SK-N-SH (cell line): ENCODE results near the gene DCLRE1B. TPM values are rescaled to one million over a fixed set of nuclear protein-coding genes. Genes with fewer than 3 reads are reported as not detected.

Source experiments
- CTCF ChIA-PET: fragments of 300-600, 350-600 bp; formaldehyde crosslinking; extraction: SDS; loops from one replicate; lab custom pipeline; 2021; lab: Yijun Ruan, JAX
- POLR2A ChIA-PET: fragments of 350-600 bp; sonication (Branson Sonifier 250); formaldehyde crosslinking; extraction: SDS; loops from one replicate; lab custom pipeline; 2020; ENCODE audit warnings: antibody characterized with exemption, inconsistent platforms; lab: Yijun Ruan, JAX
- DNase-seq: peaks from one replicate; pipeline ENCODE4 v3.0.0; 2012
- H2AFZ ChIP-seq: fragments of 200-600 bp; sonication (generic); 2 replicates; pipeline ENCODE4 v1.8.1; 2016; ENCODE audit warnings: antibody characterized with exemption, mild to moderate bottlenecking, low read depth
- H3F3A ChIP-seq: fragments of 200-600 bp; sonication (generic); replicated peaks from 2 replicates; pipeline ENCODE3; 2016; ENCODE audit warnings: antibody characterized with exemption, mild to moderate bottlenecking; ENCODE audit not compliant: insufficient read depth
- H3K27ac ChIP-seq, 2 experiments: fragments of 200-500 bp in 1 of 2; fragments of 200-600 bp in 1 of 2; sonication (Bioruptor generic) in 1 of 2; sonication (generic), shearing (Covaris generic) in 1 of 2; 2 replicates each; pipeline versions ENCODE4 v1.5.1 to v1.6.1; 2014 to 2016; ENCODE audit warnings: low read depth in 2 of 2, inconsistent platforms in 1 of 2, low read length in 1 of 2, mild to moderate bottlenecking in 1 of 2, mixed read lengths in 1 of 2
- H3K27me3 ChIP-seq: fragments of 200-600 bp; sonication (generic), shearing (Covaris generic); 2 replicates; pipeline ENCODE4 v1.6.1; 2016; ENCODE audit warnings: mixed run types; ENCODE audit not compliant: insufficient read depth
- H3K36me3 ChIP-seq, 2 experiments: fragments of 200-500 bp in 1 of 2; fragments of 200-600 bp in 1 of 2; sonication (Bioruptor generic) in 1 of 2; sonication (generic) in 1 of 2; replicated peaks in 1 of 2; 2 replicates each; pipeline versions ENCODE3 to v1.5.1; 2014 to 2016; ENCODE audit warnings: low read length in 1 of 2, mild to moderate bottlenecking in 1 of 2; ENCODE audit not compliant: insufficient read depth in 2 of 2, control insufficient read depth in 1 of 2
- H3K4me1 ChIP-seq, 2 experiments: fragments of 200-500 bp in 1 of 2; fragments of 200-600 bp in 1 of 2; sonication (Bioruptor generic) in 1 of 2; sonication (generic), shearing (Covaris generic) in 1 of 2; 2 replicates each; pipeline versions ENCODE4 v1.5.1 to v1.6.1; 2014 to 2016; ENCODE audit warnings: low read depth in 1 of 2, low read length in 1 of 2, mixed run types in 1 of 2; ENCODE audit not compliant: insufficient read depth in 2 of 2, control insufficient read depth in 1 of 2
- H3K4me2 ChIP-seq: fragments of 200-600 bp; sonication (generic), shearing (Covaris generic); 2 replicates; pipeline ENCODE4 v1.6.1; 2017; ENCODE audit warnings: mixed run types
- H3K4me3 ChIP-seq, 2 experiments: fragments of 200-500 bp in 1 of 2; fragments of 200-600 bp in 1 of 2; sonication (Bioruptor generic) in 1 of 2; sonication (generic), shearing (Covaris generic) in 1 of 2; 2 replicates each; pipeline versions ENCODE4 v1.5.1 to v1.8.1; 2014 to 2016; ENCODE audit warnings: low read depth in 2 of 2, inconsistent platforms in 1 of 2, low read length in 1 of 2, mild to moderate bottlenecking in 1 of 2, mixed read lengths in 1 of 2, moderate library complexity in 1 of 2
- H3K79me2 ChIP-seq: fragments of 200-600 bp; sonication (generic); 2 replicates; pipeline ENCODE4 v1.8.1; 2017; ENCODE audit warnings: mild to moderate bottlenecking; ENCODE audit not compliant: insufficient read depth
- H3K9ac ChIP-seq: fragments of 200-600 bp; sonication (generic); 2 replicates; pipeline ENCODE4 v1.6.1; 2017; ENCODE audit warnings: mixed run types
- H3K9me2 ChIP-seq: fragments of 200-600 bp; sonication (generic); 2 replicates; pipeline ENCODE4 v1.6.1; 2017; ENCODE audit warnings: mixed run types
- H3K9me3 ChIP-seq: fragments of 200-600 bp; sonication (generic); 2 replicates; pipeline ENCODE4 v1.6.1; 2017; ENCODE audit warnings: mixed run types, mild to moderate bottlenecking, moderate library complexity
- H4K20me1 ChIP-seq: fragments of 200-600 bp; sonication (generic); 2 replicates; pipeline ENCODE4 v1.6.1; 2017; ENCODE audit warnings: mild to moderate bottlenecking, mixed run types; ENCODE audit not compliant: insufficient read depth
- ELF1 ChIP-seq: IDR thresholded peaks from 2 replicates; pipeline ENCODE4 v1.4.0; 2012
- FOSL2 ChIP-seq: IDR thresholded peaks from 2 replicates; pipeline ENCODE4 v1.4.0; 2012; ENCODE audit warnings: low read depth, mild to moderate bottlenecking, moderate library complexity, borderline replicate concordance
- FOXJ3 ChIP-seq: sonication (generic); formaldehyde crosslinking; IDR thresholded peaks from 2 replicates; pipeline ENCODE4 v1.5.1; 2020; ENCODE audit warnings: mild to moderate bottlenecking, missing genetic modification reagents
- GATA2 ChIP-seq: sonication (generic); formaldehyde crosslinking; IDR thresholded peaks from 2 replicates; pipeline ENCODE4 v1.5.0; 2020; ENCODE audit warnings: mild to moderate bottlenecking, missing genetic modification reagents
- MEF2A ChIP-seq: IDR thresholded peaks from 2 replicates; pipeline ENCODE4 v1.4.0; 2012; ENCODE audit warnings: low read depth, borderline replicate concordance
- TAF1 ChIP-seq: IDR thresholded peaks from 2 replicates; pipeline ENCODE4 v1.6.1; 2012; ENCODE audit warnings: low read depth, mild to moderate bottlenecking, low read length, moderate library complexity, borderline replicate concordance
- USF2 ChIP-seq: fragments of 150-350 bp; IDR thresholded peaks from 2 replicates; pipeline ENCODE4 v1.6.1; 2017; ENCODE audit warnings: antibody characterized with exemption, low read length, low read depth, borderline replicate concordance
- WGBS: methylation state at CpG from one replicate; pipeline ENCODE4 v1.1.6; 2017; ENCODE audit warnings: low lambda C conversion rate; 5-methylcytosine and 5-hydroxymethylcytosine counted together
- polyA plus RNA-seq, 3 experiments: library from polyadenylated mRNA; depleted of rRNA; stranded (reverse); fragments of >200 nt; gene quantifications; 2 replicates each; pipeline ENCODE4 v1.2.3, GENCODE V29; 2012
- TF ChIP-seq, protein P1 (sequence below): fragments of 150-350 bp; IDR thresholded peaks from 2 replicates; pipeline ENCODE4 v1.6.1; 2016; ENCODE audit warnings: mild to moderate bottlenecking, low read depth, low read length

Gene DCLRE1B
- polyA plus RNA-seq, 1 of the 3 experiments (the other 2 are of a cell fraction) = 3.0 TPM

DNA sequence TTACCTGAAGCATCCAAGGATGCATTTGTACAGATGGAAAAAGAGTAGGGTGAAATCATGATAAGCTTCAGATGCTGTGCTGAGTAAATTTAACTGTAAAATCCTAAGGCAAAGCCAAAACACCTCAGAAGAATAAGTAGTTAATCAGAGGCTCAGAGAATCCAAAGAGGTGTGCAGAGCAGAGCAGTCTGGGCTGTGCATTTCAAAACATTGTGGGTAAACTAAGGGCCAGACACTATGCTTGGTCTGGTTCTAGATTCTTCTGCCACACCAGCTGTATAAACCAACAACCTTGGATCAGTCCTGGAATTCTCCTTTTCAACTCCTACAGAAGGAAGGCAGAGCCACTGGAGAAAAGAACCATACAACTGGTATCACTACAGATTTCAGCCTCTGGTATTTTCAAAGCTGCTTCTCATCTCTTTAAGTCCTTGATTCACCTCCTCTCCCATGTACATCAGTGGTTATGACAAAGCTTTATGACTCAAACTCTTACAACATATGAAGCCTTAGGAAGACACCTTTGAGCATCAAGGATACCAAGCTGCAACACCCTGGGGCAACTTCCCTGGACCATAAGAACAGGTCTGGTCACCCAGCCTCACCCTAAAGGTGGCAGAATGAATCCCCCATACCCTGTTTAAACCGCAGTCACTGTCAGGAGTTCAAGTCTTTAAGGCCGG lies 12.4 kb downstream of the DCLRE1B start:
- 100% methylated on average over 1 of the region's 2 CpGs for WGBS
- ChIA-PET POLR2A (no interaction called here), CTCF (interaction anchor here (1.5 to 1.7 kb wide), 2 partner anchors 14 to 845 kb away, joined by 3 to 5 read pairs; partner anchors contain the start of gene LRIG2)
- H4K20me1 ChIP-seq = no peaks in the 10 kb centered on the region
- H3K36me3 ChIP-seq = no peaks in the 10 kb centered on the region
- H3K9ac ChIP-seq = no peak overlapping the region
- no peaks in the 10 kb centered on the region for H3K27me3 ChIP-seq
- no peaks in the 10 kb centered on the region for H3K79me2 ChIP-seq
- no peak for TF ChIP-seq USF2
- TF ChIP-seq FOSL2 = no peak
- H3K9me2 ChIP-seq = no peaks in the 10 kb centered on the region
- H3K4me2 ChIP-seq = no peak overlapping the region
- H3F3A ChIP-seq = peaks cover 4% of the 10 kb centered on the region
- H3K4me3 ChIP-seq = no peak overlapping the region
- no peaks in the 10 kb centered on the region for H3K4me1 ChIP-seq
- no peak overlapping the region for H2AFZ ChIP-seq
- no peak overlapping the region for H3K27ac ChIP-seq
- DNase-seq = no peak
- no peaks in the 10 kb centered on the region for H3K9me3 ChIP-seq

DNA sequence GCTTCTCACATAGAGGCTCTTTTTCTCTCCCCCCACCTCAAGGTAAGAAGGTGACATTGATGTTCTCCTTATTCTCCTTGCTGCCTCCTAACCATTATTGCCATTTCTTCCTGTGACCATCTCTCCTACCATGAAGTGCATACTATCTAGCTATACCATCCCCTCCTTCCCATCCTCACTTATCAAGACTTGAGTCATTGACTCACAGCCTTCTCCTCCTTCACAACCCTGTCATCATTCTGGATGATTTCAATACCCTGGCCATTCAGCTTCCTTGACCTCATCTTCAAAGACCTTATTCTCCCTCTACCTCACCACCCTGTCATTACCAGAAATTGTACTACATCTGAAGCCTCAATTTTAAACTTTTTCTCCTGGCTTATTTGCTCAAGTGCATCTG lies 13.1 kb downstream of the DCLRE1B start:
- no peak overlapping the region for H3K4me3 ChIP-seq
- H4K20me1 ChIP-seq = no peaks in the 10 kb centered on the region
- POLR2A ChIA-PET = no interaction called here
- H3K27ac ChIP-seq = no peak overlapping the region
- H3F3A ChIP-seq = peaks cover 4% of the 10 kb centered on the region
- no peak for DNase-seq
- H3K27me3 ChIP-seq = no peaks in the 10 kb centered on the region
- no peak for TF ChIP-seq GATA2 (CRISPR knock-in tag)
- TF ChIP-seq, protein P1, sequence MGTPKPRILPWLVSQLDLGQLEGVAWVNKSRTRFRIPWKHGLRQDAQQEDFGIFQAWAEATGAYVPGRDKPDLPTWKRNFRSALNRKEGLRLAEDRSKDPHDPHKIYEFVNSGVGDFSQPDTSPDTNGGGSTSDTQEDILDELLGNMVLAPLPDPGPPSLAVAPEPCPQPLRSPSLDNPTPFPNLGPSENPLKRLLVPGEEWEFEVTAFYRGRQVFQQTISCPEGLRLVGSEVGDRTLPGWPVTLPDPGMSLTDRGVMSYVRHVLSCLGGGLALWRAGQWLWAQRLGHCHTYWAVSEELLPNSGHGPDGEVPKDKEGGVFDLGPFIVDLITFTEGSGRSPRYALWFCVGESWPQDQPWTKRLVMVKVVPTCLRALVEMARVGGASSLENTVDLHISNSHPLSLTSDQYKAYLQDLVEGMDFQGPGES = no peak
- H3K36me3 ChIP-seq = no peaks in the 10 kb centered on the region
- no peaks in the 10 kb centered on the region for H3K9me2 ChIP-seq
- CTCF ChIA-PET = interaction anchor here (0.6 to 1.7 kb wide), 4 partner anchors 9 to 845 kb away, joined by 3 to 5 read pairs (median 3); partner anchors contain the start of gene LRIG2
- H3K79me2 ChIP-seq = no peaks in the 10 kb centered on the region
- no peaks in the 10 kb centered on the region for H3K4me1 ChIP-seq
- no peak overlapping the region for H3K4me2 ChIP-seq
- H3K9me3 ChIP-seq = no peaks in the 10 kb centered on the region
- H2AFZ ChIP-seq = no peak overlapping the region
- H3K9ac ChIP-seq = no peak overlapping the region

DNA sequence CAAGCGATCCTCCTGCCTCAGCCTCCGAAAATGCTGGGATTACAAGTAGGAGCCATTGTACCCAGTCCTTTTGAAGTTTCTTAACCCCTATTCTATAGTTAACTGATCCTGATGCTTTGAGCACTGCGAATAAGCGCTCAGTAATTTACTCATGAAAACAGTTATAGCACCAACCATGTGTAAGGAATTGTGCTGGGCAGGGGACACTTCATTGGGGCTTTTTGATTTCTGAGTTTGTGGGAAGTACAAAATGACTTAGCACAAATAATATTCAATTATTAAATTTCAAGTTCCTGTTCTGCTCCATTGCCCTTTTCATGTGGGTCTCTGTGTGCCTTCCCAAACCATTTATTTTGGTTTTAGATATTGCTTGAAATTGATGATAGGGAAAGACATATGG lies 17.8 kb downstream of the DCLRE1B start:
- H2AFZ ChIP-seq = no peak overlapping the region
- POLR2A ChIA-PET = no interaction called here
- no peaks in the 10 kb centered on the region for H3K9me3 ChIP-seq
- no peaks in the 10 kb centered on the region for H3K27me3 ChIP-seq
- 90% methylated on average over 4 of the region's 4 CpGs for WGBS
- 0 out of 4 replicates have a peak, but pooled peaks cover 0 to 3% of the 10 kb centered on the region in 2 experiments for H3K4me1 ChIP-seq
- H3F3A ChIP-seq = no peaks in the 10 kb centered on the region
- no peak overlapping the region for H3K9ac ChIP-seq
- no peak overlapping the region for H3K27ac ChIP-seq
- H3K4me3 ChIP-seq = no peak overlapping the region
- H3K36me3 ChIP-seq = no peaks in the 10 kb centered on the region
- no peak for DNase-seq
- no peaks in the 10 kb centered on the region for H3K79me2 ChIP-seq
- TF ChIP-seq ELF1 = no peak
- no peak for TF ChIP-seq MEF2A
- no peak for TF ChIP-seq FOXJ3 (CRISPR knock-in tag)
- TF ChIP-seq, protein P1 = no peak
- TF ChIP-seq TAF1 = no peak
- TF ChIP-seq, all 33 proteins: peak for 0
- H3K9me2 ChIP-seq = no peaks in the 10 kb centered on the region
- CTCF ChIA-PET = no interaction called here
- H3K4me2 ChIP-seq = no peak overlapping the region
- no peaks in the 10 kb centered on the region for H4K20me1 ChIP-seq
